Measurements from ENCODE around the gene OSTC.

OSTC gene

GRCh38 chr4:108650212-108651013, at the start of gene OSTC:
TSS of gene OSTC (plus strand) at chr4:108650599. CDS start at chr4:108650656, 57 bp downstream.
- DNase-seq (ENCODE audit: low read depth, low spot score) = peak; percentile 98

GRCh38 chr4:108601106-108601505, 49.3 kb upstream of the OSTC start:
- peak; percentile 26 for DNase-seq (ENCODE audit: low read depth, low spot score)

- no peak for DNase-seq (ENCODE audit: low read depth, low spot score)
These were observed 48.9 kb upstream of the OSTC start for GRCh38 chr4:108601532-108601931.

- DNase-seq (ENCODE audit: low read depth, low spot score) = no peak
These were observed 48.2 kb upstream of the OSTC start for GRCh38 chr4:108602163-108602562.

GRCh38 chr4:108607079-108607815, 43.2 kb upstream of the OSTC start:
- DNase-seq (ENCODE audit: low read depth, low spot score) = no peak

- DNase-seq (ENCODE audit: low read depth, low spot score) = peak; percentile 34
These were observed 39.0 kb upstream of the OSTC start for GRCh38 chr4:108611365-108611764.

GRCh38 chr4:108612365-108612764, 38.0 kb upstream of the OSTC start:
- no peak for DNase-seq (ENCODE audit: low read depth, low spot score)

- no peak for DNase-seq (ENCODE audit: low read depth, low spot score)
These were observed 30.9 kb upstream of the OSTC start for GRCh38 chr4:108619372-108620100.

GRCh38 chr4:108620101-108620932, 30.1 kb upstream of the OSTC start, which contains the start of gene RPL34:
TSS of gene RPL34 (plus strand) at chr4:108620576. CDS start at chr4:108621960, 1,384 bp downstream.
- DNase-seq (ENCODE audit: low read depth, low spot score) = peak; percentile 99

- peak; percentile 16 for DNase-seq (ENCODE audit: low read depth, low spot score)
These were observed 29.2 kb upstream of the OSTC start for GRCh38 chr4:108620933-108621905.

- no peak for DNase-seq (ENCODE audit: low read depth, low spot score)
These were observed 28.4 kb upstream of the OSTC start for GRCh38 chr4:108622022-108622421.

GRCh38 chr4:108622828-108623227, 27.6 kb upstream of the OSTC start:
- DNase-seq (ENCODE audit: low read depth, low spot score) = no peak

- no peak for DNase-seq (ENCODE audit: low read depth, low spot score)
These were observed 25.9 kb upstream of the OSTC start for GRCh38 chr4:108624263-108625056.

- DNase-seq (ENCODE audit: low read depth, low spot score) = no peak
These were observed 24.3 kb upstream of the OSTC start for GRCh38 chr4:108626056-108626455.

GRCh38 chr4:108628411-108628810, 22.0 kb upstream of the OSTC start:
- DNase-seq (ENCODE audit: low read depth, low spot score) = peak; percentile 29

GRCh38 chr4:108635070-108635655, 15.2 kb upstream of the OSTC start:
- DNase-seq (ENCODE audit: low read depth, low spot score) = no peak

GRCh38 chr4:108636246-108636645, 14.2 kb upstream of the OSTC start:
- DNase-seq (ENCODE audit: low read depth, low spot score) = no peak

- peak; percentile 23 for DNase-seq (ENCODE audit: low read depth, low spot score)
These were observed 12.5 kb upstream of the OSTC start for GRCh38 chr4:108637856-108638255.

- DNase-seq (ENCODE audit: low read depth, low spot score) = peak; percentile 51
These were observed 6.2 kb upstream of the OSTC start for GRCh38 chr4:108644237-108644636.

Data from astrocyte of the hippocampus (primary cell).